Fibroblast of lung (primary cell): ENCODE data around the gene LEPROT. TPM values are rescaled to one million over a fixed set of nuclear protein-coding genes. Genes with fewer than 3 reads are reported as not detected.
A peak's percentile ranks its signal among the peaks of the same experiment; 100 is the strongest.

Experiments used
- DNase-seq, 2 donors: peaks; one replicate each; pipeline versions ENCODE4 v3.0.0 to v3.0.0-alpha.2; 2010; ENCODE audit warnings: low read depth in 2 of 2
- H2AFZ ChIP-seq: 2 replicates; pipeline ENCODE4 v1.5.1; 2012; ENCODE audit warnings: low read length, control low read depth, inconsistent platforms
- H3K27ac ChIP-seq: 2 replicates; pipeline ENCODE4 v1.5.1; 2011; ENCODE audit warnings: low read length, control low read depth; ENCODE audit not compliant: insufficient read depth
- H3K27me3 ChIP-seq: 2 replicates; pipeline ENCODE4 v1.5.1; 2011; ENCODE audit warnings: mild to moderate bottlenecking, low read length; ENCODE audit not compliant: control insufficient read depth, insufficient read depth
- H3K36me3 ChIP-seq: 2 replicates; pipeline ENCODE4 v1.5.1; 2011; ENCODE audit warnings: low read length; ENCODE audit not compliant: control insufficient read depth, insufficient read depth
- H3K4me1 ChIP-seq: 2 replicates; pipeline ENCODE4 v1.5.1; 2011; ENCODE audit warnings: low read length; ENCODE audit not compliant: control insufficient read depth, insufficient read depth; ENCODE audit errors: extremely low read depth
- H3K4me2 ChIP-seq: 2 replicates; pipeline ENCODE4 v1.5.1; 2011; ENCODE audit warnings: low read length, control low read depth; ENCODE audit not compliant: insufficient read depth; ENCODE audit errors: extremely low read depth
- H3K4me3 ChIP-seq, 4 experiments: fragments of 200-600 bp in 1 of 4; sonication (generic) in 1 of 4; replicated peaks in 1 of 4; 2 replicates each; pipeline ENCODE4 v1.5.1; 2011 to 2016; ENCODE audit warnings: low read length in 4 of 4, low read depth in 3 of 4, mild to moderate bottlenecking in 3 of 4, control low read depth in 2 of 4, inconsistent platforms in 1 of 4, mixed read lengths in 1 of 4; ENCODE audit not compliant: insufficient read depth in 1 of 4; ENCODE audit errors: control extremely low read depth in 1 of 4
- H3K79me2 ChIP-seq: 2 replicates; pipeline ENCODE4 v1.5.1; 2012; ENCODE audit warnings: mild to moderate bottlenecking, low read length, inconsistent platforms; ENCODE audit not compliant: control insufficient read depth, insufficient read depth
- H3K9ac ChIP-seq: 2 replicates; pipeline ENCODE4 v1.5.1; 2011; ENCODE audit warnings: mild to moderate bottlenecking, low read length, control low read depth; ENCODE audit not compliant: insufficient read depth
- H3K9me3 ChIP-seq: 2 replicates; pipeline ENCODE4 v1.5.1; 2012; ENCODE audit warnings: low read depth, low read length; ENCODE audit not compliant: control insufficient read depth, insufficient read depth
- H4K20me1 ChIP-seq: 2 replicates; pipeline ENCODE4 v1.5.1; 2011; ENCODE audit warnings: low read length; ENCODE audit not compliant: control insufficient read depth, insufficient read depth; ENCODE audit errors: extremely low read depth
- CTCF ChIP-seq, 2 donors: IDR thresholded peaks in 1 of 2; conservative IDR thresholded peaks in 1 of 2; 1 replicate in 1 of 2; 2 replicates in 1 of 2; pipeline ENCODE4 v1.5.1; 2011 to 2012; ENCODE audit warnings: low read length in 2 of 2, control low read depth in 1 of 2, inconsistent platforms in 1 of 2, low read depth in 1 of 2, mild to moderate bottlenecking in 1 of 2
- EZH2 ChIP-seq: IDR thresholded peaks from 2 replicates; pipeline ENCODE4 v1.5.1; 2012; ENCODE audit warnings: low read length, control low read depth, mild to moderate bottlenecking; ENCODE audit errors: missing control alignments
- polyA plus RNA-seq, 2 donors: library from polyadenylated mRNA; depleted of rRNA in 1 of 2; stranded (reverse) in 1 of 2; unstranded in 1 of 2; fragments of >200 nt; gene quantifications; 2 replicates each; pipeline ENCODE4 v1.2.1, GENCODE V29; 2011 to 2012; ENCODE audit warnings: missing spikeins in 1 of 2
- total RNA-seq: library from RNA; depleted of rRNA; stranded (reverse); fragments of >200 nt; gene quantifications from 2 replicates; pipeline ENCODE4 v1.2.1, GENCODE V29; 2014

The LEPROT gene
- total and polyA plus RNA-seq, 2 donors (not counting 1 experiment from before 2014, with no cell fraction given) = 37.5 to 101 TPM

- Histone ChIP-seq H2AFZ (no peak overlapping the region), H3K36me3 (no peaks in the 10 kb centered on the region), H3K4me1 (no peaks in the 10 kb centered on the region), H3K27ac (no peak overlapping the region), H3K4me2 (no peak overlapping the region), H3K79me2 (no peaks in the 10 kb centered on the region), H3K9ac (no peak overlapping the region), H3K27me3 (no peaks in the 10 kb centered on the region), H4K20me1 (no peaks in the 10 kb centered on the region), H3K9me3 (no peaks in the 10 kb centered on the region), H3K4me3 (no peak overlapping the region)
- no peak for DNase-seq
- TF ChIP-seq EZH2 = no peak
- TF ChIP-seq CTCF (conservative IDR thresholded peaks at IDR 0.05 in 1 of 2, IDR thresholded peaks at IDR 0.05 in 1 of 2; ENCODE audit: low read depth in 1 of 2, low read length in 2 of 2) = no peak
These were observed 32.6 kb upstream of the LEPROT start for GRCh38 chr1:65387821-65388220.

GRCh38 chr1:65388908-65389695, 31.4 kb upstream of the LEPROT start:
- H3K9ac ChIP-seq = no peak overlapping the region
- H3K4me2 ChIP-seq = no peak overlapping the region
- no peak for TF ChIP-seq EZH2
- TF ChIP-seq CTCF (conservative IDR thresholded peaks at IDR 0.05 in 1 of 2, IDR thresholded peaks at IDR 0.05 in 1 of 2; ENCODE audit: low read depth in 1 of 2, low read length in 2 of 2) = no peak
- H3K27ac ChIP-seq = no peak overlapping the region
- no peak overlapping the region for H3K4me3 ChIP-seq
- no peaks in the 10 kb centered on the region for H3K27me3 ChIP-seq
- H3K9me3 ChIP-seq = no peaks in the 10 kb centered on the region
- H3K36me3 ChIP-seq = no peaks in the 10 kb centered on the region
- no peaks in the 10 kb centered on the region for H3K4me1 ChIP-seq
- DNase-seq = peak in 1 of 2 donors; percentile 3
- no peaks in the 10 kb centered on the region for H4K20me1 ChIP-seq
- no peaks in the 10 kb centered on the region for H3K79me2 ChIP-seq
- no peak overlapping the region for H2AFZ ChIP-seq

GRCh38 chr1:65392497-65392896, 28.0 kb upstream of the LEPROT start:
- H2AFZ ChIP-seq = no peak overlapping the region
- no peaks in the 10 kb centered on the region for H3K4me1 ChIP-seq
- TF ChIP-seq EZH2 (no peak), CTCF (conservative IDR thresholded peaks at IDR 0.05 in 1 of 2, IDR thresholded peaks at IDR 0.05 in 1 of 2; ENCODE audit: low read depth in 1 of 2, low read length in 2 of 2) (no peak)
- no peaks in the 10 kb centered on the region for H3K27me3 ChIP-seq
- H3K4me3 ChIP-seq = no peak overlapping the region
- no peak for DNase-seq
- no peak overlapping the region for H3K27ac ChIP-seq
- no peaks in the 10 kb centered on the region for H3K79me2 ChIP-seq
- no peaks in the 10 kb centered on the region for H4K20me1 ChIP-seq
- no peaks in the 10 kb centered on the region for H3K36me3 ChIP-seq
- no peaks in the 10 kb centered on the region for H3K9me3 ChIP-seq
- H3K9ac ChIP-seq = no peak overlapping the region
- no peak overlapping the region for H3K4me2 ChIP-seq
